ENCODE measurements around the gene TNFRSF4.

Gene TNFRSF4

GRCh38 chr1:1217621-1218523 lies 3.9 kb upstream of the TNFRSF4 start:
- no peak for DNase-seq (ENCODE audit: low read depth)
- no peak for TF ChIP-seq MYC (IDR thresholded peaks at IDR 0.05; ENCODE audit: low read depth, low read length)
- no peak for TF ChIP-seq POLR2A (IDR thresholded peaks at IDR 0.05; ENCODE audit: extremely low read depth, insufficient read length)
- TF ChIP-seq, protein P1, sequence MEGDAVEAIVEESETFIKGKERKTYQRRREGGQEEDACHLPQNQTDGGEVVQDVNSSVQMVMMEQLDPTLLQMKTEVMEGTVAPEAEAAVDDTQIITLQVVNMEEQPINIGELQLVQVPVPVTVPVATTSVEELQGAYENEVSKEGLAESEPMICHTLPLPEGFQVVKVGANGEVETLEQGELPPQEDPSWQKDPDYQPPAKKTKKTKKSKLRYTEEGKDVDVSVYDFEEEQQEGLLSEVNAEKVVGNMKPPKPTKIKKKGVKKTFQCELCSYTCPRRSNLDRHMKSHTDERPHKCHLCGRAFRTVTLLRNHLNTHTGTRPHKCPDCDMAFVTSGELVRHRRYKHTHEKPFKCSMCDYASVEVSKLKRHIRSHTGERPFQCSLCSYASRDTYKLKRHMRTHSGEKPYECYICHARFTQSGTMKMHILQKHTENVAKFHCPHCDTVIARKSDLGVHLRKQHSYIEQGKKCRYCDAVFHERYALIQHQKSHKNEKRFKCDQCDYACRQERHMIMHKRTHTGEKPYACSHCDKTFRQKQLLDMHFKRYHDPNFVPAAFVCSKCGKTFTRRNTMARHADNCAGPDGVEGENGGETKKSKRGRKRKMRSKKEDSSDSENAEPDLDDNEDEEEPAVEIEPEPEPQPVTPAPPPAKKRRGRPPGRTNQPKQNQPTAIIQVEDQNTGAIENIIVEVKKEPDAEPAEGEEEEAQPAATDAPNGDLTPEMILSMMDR (IDR thresholded peaks at IDR 0.05; ENCODE audit: low read depth, low read length), result no peak
- TF ChIP-seq, protein P2, sequence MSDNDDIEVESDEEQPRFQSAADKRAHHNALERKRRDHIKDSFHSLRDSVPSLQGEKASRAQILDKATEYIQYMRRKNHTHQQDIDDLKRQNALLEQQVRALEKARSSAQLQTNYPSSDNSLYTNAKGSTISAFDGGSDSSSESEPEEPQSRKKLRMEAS (IDR thresholded peaks at IDR 0.05; ENCODE audit: low read depth, low read length), result no peak
- no peak overlapping the region for H3K4me3 ChIP-seq (ENCODE audit: low read depth, low read length)

DNA sequence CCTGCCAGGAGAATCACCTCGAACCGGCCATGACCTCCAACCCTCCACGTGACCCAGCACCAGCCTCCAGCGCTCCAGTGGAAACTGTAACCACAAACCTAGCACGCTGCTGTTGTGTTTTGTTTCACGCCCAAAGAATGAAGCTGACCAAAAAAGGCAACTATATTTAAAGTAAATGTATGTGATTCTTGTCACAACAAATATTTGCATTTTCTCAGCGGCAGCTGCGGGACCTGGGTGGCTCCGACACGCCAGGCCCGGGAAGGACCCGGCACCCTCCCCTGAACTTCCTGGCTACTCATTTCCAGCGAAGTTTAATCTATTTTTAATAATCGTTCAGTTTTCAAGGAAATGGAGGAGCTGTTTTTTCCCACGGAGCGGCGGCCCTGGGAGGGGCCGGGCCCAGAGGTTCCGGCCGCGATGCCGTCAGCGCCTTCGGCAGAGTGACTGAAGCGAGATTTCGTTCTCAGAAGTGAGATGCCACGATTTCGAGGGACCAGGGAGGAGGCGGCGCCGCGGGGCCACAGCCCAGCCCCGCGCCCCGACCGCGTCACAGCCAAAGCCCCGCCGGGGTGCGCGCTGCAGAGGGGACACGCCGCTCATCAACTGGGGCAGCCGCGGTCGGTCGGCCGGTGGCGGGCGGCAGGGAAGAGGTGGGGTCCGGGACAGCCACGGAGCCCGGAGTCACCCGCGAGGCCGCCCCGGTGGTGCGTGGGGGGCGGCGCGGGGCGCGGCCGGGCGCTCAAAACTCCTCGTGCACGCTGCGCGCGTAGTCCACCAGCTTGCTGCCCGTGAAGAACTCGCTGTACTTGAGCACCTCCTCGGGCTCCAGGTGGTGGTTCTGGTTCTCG lies 3.0 kb upstream of the TNFRSF4 start:
- no peak for DNase-seq (ENCODE audit: low read depth)
- TF ChIP-seq POLR2A (IDR thresholded peaks at IDR 0.05; ENCODE audit: extremely low read depth, insufficient read length) (no peak), MYC (IDR thresholded peaks at IDR 0.05; ENCODE audit: low read depth, low read length) (no peak)
- TF ChIP-seq, protein P1 (IDR thresholded peaks at IDR 0.05; ENCODE audit: low read depth, low read length), result no peak
- TF ChIP-seq, protein P2 (IDR thresholded peaks at IDR 0.05; ENCODE audit: low read depth, low read length), result no peak
- no peak overlapping the region for H3K4me3 ChIP-seq (ENCODE audit: low read depth, low read length)

GRCh38 chr1:1215881-1216605 lies 2.1 kb upstream of the TNFRSF4 start:
- TF ChIP-seq, protein P1 (IDR thresholded peaks at IDR 0.05; ENCODE audit: low read depth, low read length), result no peak
- no peak for TF ChIP-seq POLR2A (IDR thresholded peaks at IDR 0.05; ENCODE audit: extremely low read depth, insufficient read length)
- TF ChIP-seq MYC (IDR thresholded peaks at IDR 0.05; ENCODE audit: low read depth, low read length), result no peak
- TF ChIP-seq, protein P2 (IDR thresholded peaks at IDR 0.05; ENCODE audit: low read depth, low read length), result no peak
- H3K4me3 ChIP-seq (ENCODE audit: low read depth, low read length), result no peak overlapping the region
- no peak for DNase-seq (ENCODE audit: low read depth)

DNA sequence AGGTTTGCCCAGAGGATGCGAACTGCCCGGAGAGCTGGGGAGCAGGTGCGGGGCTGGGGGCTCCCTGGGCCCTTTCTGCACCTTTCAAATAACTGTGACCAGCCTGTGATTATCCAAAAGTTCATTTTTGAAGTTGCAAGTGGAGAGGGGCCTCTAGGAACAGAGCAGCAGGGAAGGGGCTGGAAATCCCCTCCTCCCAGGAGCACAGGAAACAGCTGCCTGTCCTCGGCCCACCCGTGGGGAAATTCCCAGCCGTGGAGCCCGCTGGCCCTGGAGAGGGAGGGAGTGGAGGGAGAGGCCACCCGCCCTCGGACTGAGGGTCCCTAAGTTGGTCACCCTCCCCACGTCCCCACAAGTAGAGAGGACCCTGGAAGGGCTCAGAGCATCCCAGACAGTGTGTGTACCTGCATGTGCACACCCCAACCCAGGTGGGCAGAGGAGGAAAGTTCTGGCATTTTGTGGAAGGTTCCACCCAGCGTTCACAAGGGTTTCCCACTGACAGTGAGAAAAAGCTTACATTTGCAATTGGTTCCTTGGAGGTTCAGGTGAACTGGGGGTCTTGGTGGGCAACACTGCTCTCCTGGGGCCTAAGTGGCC lies 1.2 kb upstream of the TNFRSF4 start:
- no peak overlapping the region for H3K4me3 ChIP-seq (ENCODE audit: low read depth, low read length)
- TF ChIP-seq MYC (IDR thresholded peaks at IDR 0.05; ENCODE audit: low read depth, low read length) (no peak), POLR2A (IDR thresholded peaks at IDR 0.05; ENCODE audit: extremely low read depth, insufficient read length) (no peak)
- TF ChIP-seq, protein P1 (IDR thresholded peaks at IDR 0.05; ENCODE audit: low read depth, low read length), result no peak
- TF ChIP-seq, protein P2 (IDR thresholded peaks at IDR 0.05; ENCODE audit: low read depth, low read length), result no peak
- DNase-seq (ENCODE audit: low read depth), result no peak

GRCh38 chr1:1212780-1213344 lies 1.1 kb downstream of the TNFRSF4 start:
- peak; percentile 90 for DNase-seq (ENCODE audit: low read depth)
- TF ChIP-seq MYC (IDR thresholded peaks at IDR 0.05; ENCODE audit: low read depth, low read length) (peak; percentile 65; the same call in 1 of the 2 replicates), POLR2A (IDR thresholded peaks at IDR 0.05; ENCODE audit: extremely low read depth, insufficient read length) (no peak)
- TF ChIP-seq, protein P1 (IDR thresholded peaks at IDR 0.05; ENCODE audit: low read depth, low read length), result no peak
- TF ChIP-seq, protein P2 (IDR thresholded peaks at IDR 0.05; ENCODE audit: low read depth, low read length), result peak; percentile 65; the same call in 1 of the 2 replicates
- H3K4me3 ChIP-seq (ENCODE audit: low read depth, low read length), result no peak overlapping the region

Measured in NB4 (cell line).